SIG-M5 treated with dmso at 0.1 percent for 504 hours (cell line): ENCODE data around the gene DCP1A.
"Not testable (repeated sequence)": the region's sequence is repeated elsewhere in the genome, so short reads cannot be mapped to it uniquely, and the experiment has no call there.

Experiments
- DNase-seq: peaks from one replicate; lab custom pipeline; 2025; ENCODE audit not compliant: unreplicated experiment; lab: John Stamatoyannopoulos, UW

Gene DCP1A

GRCh38 chr3:53269193-53269592, 78.2 kb downstream of the DCP1A start:
- DNase-seq: not testable (repeated sequence)

- no peak for DNase-seq
Measured at GRCh38 chr3:53267766-53268165, 79.6 kb downstream of the DCP1A start.

GRCh38 chr3:53264718-53265117, 82.6 kb downstream of the DCP1A start:
- no peak for DNase-seq

GRCh38 chr3:53263907-53264306, 83.4 kb downstream of the DCP1A start:
- DNase-seq: no peak

GRCh38 chr3:53261712-53262111, 85.6 kb downstream of the DCP1A start:
- no peak for DNase-seq

GRCh38 chr3:53260286-53260785, 87.0 kb downstream of the DCP1A start:
- DNase-seq: no peak

GRCh38 chr3:53259427-53260259, 87.7 kb downstream of the DCP1A start:
- no peak for DNase-seq

- DNase-seq: no peak
Measured at GRCh38 chr3:53258600-53259426, 88.5 kb downstream of the DCP1A start.

- DNase-seq: no peak
Measured at GRCh38 chr3:53257465-53257864, 89.9 kb downstream of the DCP1A start.

- DNase-seq: no peak
Measured at GRCh38 chr3:53256704-53257055, 90.7 kb downstream of the DCP1A start.

- DNase-seq: peak; percentile 84
Measured at GRCh38 chr3:53255775-53256703, 91.3 kb downstream of the DCP1A start, which contains the start of gene TKT. Gene TKT, minus strand, starts transcription at chr3:53256022. Its CDS starts 80 bp downstream, at chr3:53255942.

GRCh38 chr3:53255423-53255774, 91.9 kb downstream of the DCP1A start:
- DNase-seq: no peak

- DNase-seq: peak; percentile 36
Measured at GRCh38 chr3:53254509-53255422, 92.6 kb downstream of the DCP1A start.

- peak; percentile 42 for DNase-seq
Measured at GRCh38 chr3:53253707-53254508, 93.4 kb downstream of the DCP1A start.

GRCh38 chr3:53252947-53253322, 94.4 kb downstream of the DCP1A start:
- not testable (repeated sequence) for DNase-seq

- peak; percentile 89 for DNase-seq
Measured at GRCh38 chr3:53252096-53252946, 95.0 kb downstream of the DCP1A start.

GRCh38 chr3:53250881-53251605, 96.3 kb downstream of the DCP1A start:
- no peak for DNase-seq
